NCI-H146 treated with DMSO at 0.1 percent for 48 hours (cell line): Measurements from ENCODE around the gene F3.

ENCODE experiments used
- DNase-seq: peaks from one replicate; lab custom pipeline; 2025; ENCODE audit not compliant: unreplicated experiment; lab: John Stamatoyannopoulos, UW

Gene F3

GRCh38 chr1:94553323-94553730 lies 11.8 kb upstream of the F3 start:
- no peak for DNase-seq

- DNase-seq = no peak
Measured at GRCh38 chr1:94552071-94552586, 10.6 kb upstream of the F3 start.

GRCh38 chr1:94551449-94551848 lies 9.9 kb upstream of the F3 start:
- peak; percentile 11 for DNase-seq

- no peak for DNase-seq
Measured at GRCh38 chr1:94550800-94551241, 9.3 kb upstream of the F3 start.

- no peak for DNase-seq
Measured at GRCh38 chr1:94550396-94550795, 8.8 kb upstream of the F3 start.

GRCh38 chr1:94549706-94550105 lies 8.1 kb upstream of the F3 start:
- no peak for DNase-seq

GRCh38 chr1:94544706-94545490 lies 3.3 kb upstream of the F3 start:
- no peak for DNase-seq

- no peak for DNase-seq
Measured at GRCh38 chr1:94543893-94544635, 2.5 kb upstream of the F3 start.

GRCh38 chr1:94543001-94543400 lies 1.4 kb upstream of the F3 start:
- DNase-seq = no peak

- no peak for DNase-seq
Measured at GRCh38 chr1:94542088-94542870, 720 bp upstream of the F3 start.

- DNase-seq = no peak
Measured at GRCh38 chr1:94540440-94541245, 916 bp downstream of the F3 start.

GRCh38 chr1:94539496-94539895 lies 2.1 kb downstream of the F3 start:
- DNase-seq = no peak

- no peak for DNase-seq
Measured at GRCh38 chr1:94538243-94538827, 3.2 kb downstream of the F3 start.

GRCh38 chr1:94537254-94537653 lies 4.3 kb downstream of the F3 start:
- DNase-seq = no peak

GRCh38 chr1:94535879-94536278 lies 5.7 kb downstream of the F3 start:
- DNase-seq = no peak

GRCh38 chr1:94535095-94535494 lies 6.5 kb downstream of the F3 start:
- peak; percentile 29 for DNase-seq

GRCh38 chr1:94532077-94532476 lies 9.5 kb downstream of the F3 start:
- DNase-seq = no peak

GRCh38 chr1:94531664-94532063 lies 9.9 kb downstream of the F3 start:
- DNase-seq = no peak

- DNase-seq = no peak
Measured at GRCh38 chr1:94530373-94530878, 11.1 kb downstream of the F3 start.

- no peak for DNase-seq
Measured at GRCh38 chr1:94529416-94529815, 12.1 kb downstream of the F3 start.
